ENCODE results near the gene CDC42.

GRCh38 chr1:22018583-22019559, 33.6 kb upstream of the CDC42 start:
- TF ChIP-seq CTCF (IDR thresholded peaks at IDR 0.05; ENCODE audit: borderline replicate concordance, extremely low read depth, low read length, poor library complexity, severe bottlenecking): peak; percentile 50
- no peak for TF ChIP-seq EZH2 (IDR thresholded peaks at IDR 0.05; ENCODE audit: borderline replicate concordance, low read depth, low read length, severe bottlenecking)
